Measurements from ENCODE around the gene ADAMTS18. TPM values are rescaled to one million over a fixed set of nuclear protein-coding genes. Genes with fewer than 3 reads are reported as not detected.

ADAMTS18 gene
- total RNA-seq, 2 donors from 2014 or later: 0.52 to 2.6 TPM

DNA sequence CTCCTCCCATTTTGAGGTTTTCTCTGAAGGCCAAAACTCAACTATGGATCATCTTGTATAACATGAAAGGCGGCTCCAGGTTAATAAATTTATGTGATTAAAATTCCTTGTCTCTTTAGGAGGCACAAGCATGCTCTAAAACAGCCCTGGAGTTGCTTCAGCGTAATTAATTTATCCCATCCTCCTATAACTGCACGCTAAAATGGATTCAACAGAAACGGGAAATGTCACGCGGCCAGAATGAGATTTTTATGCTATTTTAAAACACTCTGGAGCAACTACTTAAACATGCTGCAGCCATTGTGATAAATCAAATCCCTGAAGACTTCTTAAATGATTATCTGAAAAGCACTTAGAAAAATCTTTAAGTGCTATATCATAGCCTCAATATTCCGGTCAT is 106.6 kb downstream of the ADAMTS18 start:
- ATAC-seq: no peak
- H3K9me3 ChIP-seq: no peaks in the 10 kb centered on the region
- WGBS, 2 donors: 82 to 86% methylated on average over 7 of the region's 7 CpGs

DNA sequence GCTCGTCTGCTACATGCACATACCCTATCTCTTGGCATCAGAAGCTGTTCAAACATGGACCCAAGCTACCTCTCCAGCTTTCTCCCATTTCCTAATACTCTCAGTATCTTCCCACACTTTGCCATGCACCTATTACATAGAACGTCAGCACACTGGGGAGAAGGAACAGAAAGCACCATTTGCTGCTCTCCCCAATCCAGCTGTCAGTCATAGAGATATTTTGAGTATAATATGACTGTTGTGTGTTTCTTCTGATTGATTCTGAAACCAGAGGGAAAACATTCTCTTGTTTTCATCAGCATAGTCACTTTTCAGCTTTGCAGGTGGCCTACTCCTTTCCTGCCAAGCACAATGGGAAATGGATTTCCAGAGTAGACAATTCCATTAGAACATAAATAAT is 107.1 kb downstream of the ADAMTS18 start:
- 62 to 72% methylated on average over 2 of the region's 2 CpGs for WGBS, 2 donors
- Histone ChIP-seq H3K4me1 (no peaks in the 10 kb centered on the region), H3K4me3 (no peak overlapping the region), H3K36me3 (replicated peaks in 1 of 2; ENCODE audit: insufficient read depth in 1 of 2, low read depth in 2 of 2) (no peaks in the 10 kb centered on the region), H3K27me3 (no peaks in the 10 kb centered on the region), H3K27ac (no peak overlapping the region), H3K9me3 (no peaks in the 10 kb centered on the region)
- DNase-seq (no peak), ATAC-seq (no peak)
- TF ChIP-seq POLR2A (IDR thresholded peaks at IDR 0.05): no peak
- TF ChIP-seq, protein P1, sequence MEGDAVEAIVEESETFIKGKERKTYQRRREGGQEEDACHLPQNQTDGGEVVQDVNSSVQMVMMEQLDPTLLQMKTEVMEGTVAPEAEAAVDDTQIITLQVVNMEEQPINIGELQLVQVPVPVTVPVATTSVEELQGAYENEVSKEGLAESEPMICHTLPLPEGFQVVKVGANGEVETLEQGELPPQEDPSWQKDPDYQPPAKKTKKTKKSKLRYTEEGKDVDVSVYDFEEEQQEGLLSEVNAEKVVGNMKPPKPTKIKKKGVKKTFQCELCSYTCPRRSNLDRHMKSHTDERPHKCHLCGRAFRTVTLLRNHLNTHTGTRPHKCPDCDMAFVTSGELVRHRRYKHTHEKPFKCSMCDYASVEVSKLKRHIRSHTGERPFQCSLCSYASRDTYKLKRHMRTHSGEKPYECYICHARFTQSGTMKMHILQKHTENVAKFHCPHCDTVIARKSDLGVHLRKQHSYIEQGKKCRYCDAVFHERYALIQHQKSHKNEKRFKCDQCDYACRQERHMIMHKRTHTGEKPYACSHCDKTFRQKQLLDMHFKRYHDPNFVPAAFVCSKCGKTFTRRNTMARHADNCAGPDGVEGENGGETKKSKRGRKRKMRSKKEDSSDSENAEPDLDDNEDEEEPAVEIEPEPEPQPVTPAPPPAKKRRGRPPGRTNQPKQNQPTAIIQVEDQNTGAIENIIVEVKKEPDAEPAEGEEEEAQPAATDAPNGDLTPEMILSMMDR (IDR thresholded peaks at IDR 0.05): no peak
- intact Hi-C loops (cut with DNase I): no loop called here

More for the DNA sequence above, 106.6 kb downstream of the ADAMTS18 start:
- H3K4me1 ChIP-seq: no peaks in the 10 kb centered on the region
- H3K4me3 ChIP-seq: no peak overlapping the region
- H3K27ac ChIP-seq: no peak overlapping the region
- intact Hi-C loops (cut with DNase I): no loop called here
- TF ChIP-seq, protein P1 (IDR thresholded peaks at IDR 0.05): no peak
- no peak for TF ChIP-seq POLR2A (IDR thresholded peaks at IDR 0.05)
- no peaks in the 10 kb centered on the region for H3K27me3 ChIP-seq
- DNase-seq: no peak
- H3K36me3 ChIP-seq (replicated peaks in 1 of 2; ENCODE audit: insufficient read depth in 1 of 2, low read depth in 2 of 2): no peaks in the 10 kb centered on the region

- DNase-seq (no peak), ATAC-seq (no peak)
- no peaks in the 10 kb centered on the region for H3K36me3 ChIP-seq (replicated peaks in 1 of 2; ENCODE audit: insufficient read depth in 1 of 2, low read depth in 2 of 2)
- 70 to 76% methylated on average over 3 of the region's 3 CpGs for WGBS, 2 donors
- no peak overlapping the region for H3K4me3 ChIP-seq
- no peaks in the 10 kb centered on the region for H3K4me1 ChIP-seq
- intact Hi-C loops (cut with DNase I): no loop called here
- TF ChIP-seq POLR2A (IDR thresholded peaks at IDR 0.05): no peak
- TF ChIP-seq, protein P1 (IDR thresholded peaks at IDR 0.05): no peak
- H3K27me3 ChIP-seq: no peaks in the 10 kb centered on the region
- H3K9me3 ChIP-seq: no peaks in the 10 kb centered on the region
- no peak overlapping the region for H3K27ac ChIP-seq
Observed at GRCh38 chr16:77324729-77325128, 110.1 kb downstream of the ADAMTS18 start.

- Histone ChIP-seq H3K4me3 (no peak overlapping the region), H3K27me3 (no peaks in the 10 kb centered on the region), H3K36me3 (replicated peaks in 1 of 2; ENCODE audit: insufficient read depth in 1 of 2, low read depth in 2 of 2) (no peaks in the 10 kb centered on the region), H3K9me3 (no peaks in the 10 kb centered on the region), H3K27ac (no peak overlapping the region), H3K4me1 (no peaks in the 10 kb centered on the region)
- ATAC-seq (no peak), DNase-seq (no peak)
- TF ChIP-seq, protein P1 (IDR thresholded peaks at IDR 0.05): no peak
- 17 to 38% methylated on average over 2 of the region's 2 CpGs for WGBS, 2 donors
- intact Hi-C loops (cut with DNase I): no loop called here
Observed at GRCh38 chr16:77323695-77324094, 111.1 kb downstream of the ADAMTS18 start.

GRCh38 chr16:77322757-77323156 is 112.1 kb downstream of the ADAMTS18 start:
- Histone ChIP-seq H3K4me3 (no peak overlapping the region), H3K36me3 (replicated peaks in 1 of 2; ENCODE audit: insufficient read depth in 1 of 2, low read depth in 2 of 2) (no peaks in the 10 kb centered on the region), H3K27ac (no peak overlapping the region), H3K27me3 (no peaks in the 10 kb centered on the region), H3K4me1 (no peaks in the 10 kb centered on the region), H3K9me3 (no peaks in the 10 kb centered on the region)
- whole genome bisulfite sequencing, 2 donors: 6 to 8% methylated on average over 2 of the region's 2 CpGs
- TF ChIP-seq, protein P1 (IDR thresholded peaks at IDR 0.05): no peak
- TF ChIP-seq POLR2A (IDR thresholded peaks at IDR 0.05): no peak
- ATAC-seq: no peak
- intact Hi-C loops (cut with DNase I): no loop called here
- peak in 2 of 4 donors; percentile 3 to 7 for DNase-seq

Data from body of pancreas (tissue), 4 donors.